Activated CD8-positive, alpha-beta memory T cell treated with anti-CD3 and anti-CD28 coated beads for 1 hour (primary cell): ENCODE measurements around the gene XYLB.
"Not testable (repeated sequence)": the region's sequence is repeated elsewhere in the genome, so short reads cannot be mapped to it uniquely, and the experiment has no call there.

Experiments
- DNase-seq, 2 donors: peaks; one replicate each; pipeline ENCODE4 v3.0.0-alpha.2; 2020; ENCODE audit warnings: low read depth in 1 of 2; ENCODE audit errors: extremely low read depth in 1 of 2

Gene XYLB

GRCh38 chr3:38386992-38387750 lies 40.6 kb downstream of the XYLB start:
- DNase-seq, result no peak

- DNase-seq, result no peak
Measured at GRCh38 chr3:38387862-38388261, 41.3 kb downstream of the XYLB start.

- no peak for DNase-seq
Measured at GRCh38 chr3:38392604-38393163, 46.1 kb downstream of the XYLB start.

- no peak for DNase-seq
Measured at GRCh38 chr3:38396239-38396638, 49.7 kb downstream of the XYLB start.

- no peak for DNase-seq
Measured at GRCh38 chr3:38396861-38397260, 50.3 kb downstream of the XYLB start.

GRCh38 chr3:38397320-38397719 lies 50.7 kb downstream of the XYLB start:
- DNase-seq, result no peak

GRCh38 chr3:38401246-38401962 lies 54.8 kb downstream of the XYLB start:
- DNase-seq, result no peak

- DNase-seq, result no peak
Measured at GRCh38 chr3:38404286-38404685, 57.7 kb downstream of the XYLB start.

- no peak for DNase-seq
Measured at GRCh38 chr3:38411591-38411990, 65.0 kb downstream of the XYLB start.

GRCh38 chr3:38420758-38421157 lies 74.2 kb downstream of the XYLB start:
- not testable (repeated sequence) for DNase-seq

GRCh38 chr3:38421679-38422336 lies 75.2 kb downstream of the XYLB start:
- DNase-seq, result no peak

- not testable (repeated sequence) for DNase-seq
Measured at GRCh38 chr3:38426798-38427426, 80.3 kb downstream of the XYLB start.

GRCh38 chr3:38432871-38433658 lies 86.5 kb downstream of the XYLB start:
- DNase-seq, result not testable (repeated sequence)

GRCh38 chr3:38433661-38434060 lies 87.1 kb downstream of the XYLB start:
- not testable (repeated sequence) for DNase-seq

GRCh38 chr3:38438436-38439069 lies 92.0 kb downstream of the XYLB start:
- DNase-seq, result not testable (repeated sequence)

- not testable (repeated sequence) for DNase-seq
Measured at GRCh38 chr3:38443205-38443604, 96.6 kb downstream of the XYLB start.

- DNase-seq, result no peak
Measured at GRCh38 chr3:38446085-38446686, 99.6 kb downstream of the XYLB start.

GRCh38 chr3:38446812-38447211 lies 100.2 kb downstream of the XYLB start:
- no peak for DNase-seq

- no peak for DNase-seq
Measured at GRCh38 chr3:38450853-38451252, 104.3 kb downstream of the XYLB start.
